Osteoblast (primary cell): ENCODE results near the gene MDGA2. TPM values are rescaled to one million over a fixed set of nuclear protein-coding genes. Genes with fewer than 3 reads are reported as not detected.

Experiments
- DNase-seq: peaks from one replicate; pipeline ENCODE4 v3.0.0; 2011; ENCODE audit warnings: low spot score, mixed read lengths; ENCODE audit not compliant: insufficient read length; ENCODE audit errors: missing footprints
- H2AFZ ChIP-seq: 2 replicates; pipeline ENCODE4 v1.6.0; 2011; ENCODE audit warnings: mild to moderate bottlenecking, low read length
- H3K27ac ChIP-seq: 2 replicates; pipeline ENCODE4 v1.5.1; 2011; ENCODE audit warnings: mild to moderate bottlenecking, low read depth, low read length, moderate library complexity
- H3K27me3 ChIP-seq: 2 replicates; pipeline ENCODE4 v1.6.0; 2012; ENCODE audit warnings: mild to moderate bottlenecking, control low read depth, inconsistent platforms, low read length, moderate library complexity; ENCODE audit not compliant: insufficient read depth
- H3K36me3 ChIP-seq: 2 replicates; pipeline ENCODE4 v1.5.1; 2011; ENCODE audit warnings: mild to moderate bottlenecking, low read length, control low read depth, moderate library complexity; ENCODE audit not compliant: insufficient read depth
- H3K4me1 ChIP-seq: 2 replicates; pipeline ENCODE4 v1.5.1; 2011; ENCODE audit warnings: mild to moderate bottlenecking, low read length, control low read depth, moderate library complexity; ENCODE audit not compliant: insufficient read depth
- H3K4me2 ChIP-seq: 2 replicates; pipeline ENCODE4 v1.6.0; 2011; ENCODE audit warnings: mild to moderate bottlenecking, low read length; ENCODE audit not compliant: insufficient read depth
- H3K4me3 ChIP-seq: fragments of 200-600 bp; sonication (generic); 3 replicates; pipeline ENCODE4 v1.5.1; 2012; ENCODE audit warnings: mild to moderate bottlenecking, low read length, inconsistent platforms; ENCODE audit not compliant: insufficient read depth
- H3K79me2 ChIP-seq: 2 replicates; pipeline ENCODE4 v1.6.0; 2012; ENCODE audit warnings: mild to moderate bottlenecking, low read length, control low read depth, inconsistent platforms; ENCODE audit not compliant: insufficient read depth
- H3K9me3 ChIP-seq: 2 replicates; pipeline ENCODE4 v1.5.1; 2011; ENCODE audit warnings: low read depth, low read length, control low read depth
- H4K20me1 ChIP-seq: 2 replicates; pipeline ENCODE4 v1.6.0; 2012; ENCODE audit warnings: mild to moderate bottlenecking, low read length, control low read depth; ENCODE audit not compliant: insufficient read depth
- CTCF ChIP-seq: IDR thresholded peaks from 2 replicates; pipeline ENCODE4 v1.5.1; 2011; ENCODE audit warnings: mild to moderate bottlenecking, low read depth, low read length, moderate library complexity; ENCODE audit errors: extremely low read depth
- total RNA-seq: library from RNA; depleted of rRNA; stranded (reverse); fragments of >200 nt; gene quantifications from 2 replicates; pipeline ENCODE4 v1.2.3, GENCODE V29; 2012

The MDGA2 gene
- total RNA-seq, 1 donor, result not detected

GRCh38 chr14:47485421-47485820 is 190.0 kb downstream of the MDGA2 start:
- no peak overlapping the region for H3K4me3 ChIP-seq
- no peak overlapping the region for H3K4me2 ChIP-seq
- no peaks in the 10 kb centered on the region for H3K4me1 ChIP-seq
- no peak for DNase-seq
- no peaks in the 10 kb centered on the region for H3K36me3 ChIP-seq
- H3K27me3 ChIP-seq, result no peaks in the 10 kb centered on the region
- no peaks in the 10 kb centered on the region for H3K79me2 ChIP-seq
- no peak overlapping the region for H3K27ac ChIP-seq
- no peak for TF ChIP-seq CTCF
- H3K9me3 ChIP-seq, result peaks cover 2% of the 10 kb centered on the region
- H2AFZ ChIP-seq, result no peak overlapping the region
- no peaks in the 10 kb centered on the region for H4K20me1 ChIP-seq

- Histone ChIP-seq H3K4me1 (no peaks in the 10 kb centered on the region), H3K36me3 (no peaks in the 10 kb centered on the region), H3K9me3 (peaks cover 2% of the 10 kb centered on the region), H3K79me2 (no peaks in the 10 kb centered on the region), H3K27ac (no peak overlapping the region), H3K4me3 (no peak overlapping the region), H4K20me1 (no peaks in the 10 kb centered on the region), H3K27me3 (no peaks in the 10 kb centered on the region), H2AFZ (no peak overlapping the region), H3K4me2 (no peak overlapping the region)
- no peak for TF ChIP-seq CTCF
- DNase-seq, result no peak
Measured at GRCh38 chr14:47483449-47483848, 192.0 kb downstream of the MDGA2 start.

GRCh38 chr14:47471075-47471474 is 204.3 kb downstream of the MDGA2 start:
- H2AFZ ChIP-seq, result no peak overlapping the region
- H3K79me2 ChIP-seq, result no peaks in the 10 kb centered on the region
- no peak for TF ChIP-seq CTCF
- no peaks in the 10 kb centered on the region for H4K20me1 ChIP-seq
- no peak overlapping the region for H3K4me2 ChIP-seq
- no peaks in the 10 kb centered on the region for H3K9me3 ChIP-seq
- no peak overlapping the region for H3K27ac ChIP-seq
- H3K36me3 ChIP-seq, result no peaks in the 10 kb centered on the region
- no peak overlapping the region for H3K4me3 ChIP-seq
- DNase-seq, result no peak
- H3K4me1 ChIP-seq, result no peaks in the 10 kb centered on the region
- H3K27me3 ChIP-seq, result no peaks in the 10 kb centered on the region

GRCh38 chr14:47466916-47467315 is 208.5 kb downstream of the MDGA2 start:
- Histone ChIP-seq H4K20me1 (no peaks in the 10 kb centered on the region), H3K79me2 (no peaks in the 10 kb centered on the region), H3K4me3 (no peak overlapping the region), H3K4me2 (no peak overlapping the region), H3K9me3 (no peaks in the 10 kb centered on the region), H3K27ac (no peak overlapping the region), H3K4me1 (no peaks in the 10 kb centered on the region), H2AFZ (no peak overlapping the region), H3K36me3 (no peaks in the 10 kb centered on the region), H3K27me3 (no peaks in the 10 kb centered on the region)
- TF ChIP-seq CTCF, result no peak
- no peak for DNase-seq
